HepG2 (cell line): Measurements from ENCODE around the gene GRK6. TPM values are rescaled to one million over a fixed set of nuclear protein-coding genes. Genes with fewer than 3 reads are reported as not detected.
A peak's percentile ranks its signal among the peaks of the same experiment; 100 is the strongest.

ENCODE experiments used
- CHD2 ChIP-seq: IDR thresholded peaks from 2 replicates; pipeline ENCODE4 v1.6.1; 2011; ENCODE audit warnings: low read depth, low read length, improper control_type of control experiment
- DR1 ChIP-seq: sonication (generic); formaldehyde crosslinking; IDR thresholded peaks from 2 replicates; pipeline ENCODE4 v1.8.0; 2021; ENCODE audit warnings: mild to moderate bottlenecking, missing genetic modification reagents, inconsistent platforms
- FOXC1 ChIP-seq: sonication (generic); formaldehyde crosslinking; IDR thresholded peaks from 2 replicates; pipeline ENCODE4 v1.8.0; 2022; ENCODE audit warnings: mild to moderate bottlenecking, missing genetic modification reagents, borderline replicate concordance
- NCOA5 ChIP-seq: sonication (generic); formaldehyde crosslinking; IDR thresholded peaks from 2 replicates; pipeline ENCODE4 v1.4.0; 2020; ENCODE audit warnings: missing genetic modification reagents
- SMAD3 ChIP-seq: sonication (generic); formaldehyde crosslinking; IDR thresholded peaks from 2 replicates; pipeline ENCODE4 v1.4.0; 2020; ENCODE audit warnings: missing genetic modification reagents
- ZBED4 ChIP-seq: sonication (generic); formaldehyde crosslinking; IDR thresholded peaks from 2 replicates; pipeline ENCODE4 v1.4.0; 2020; ENCODE audit warnings: missing genetic modification reagents, borderline replicate concordance
- ZNF17 ChIP-seq: sonication (generic); formaldehyde crosslinking; IDR thresholded peaks from 2 replicates; pipeline ENCODE4 v1.5.0; 2020; ENCODE audit warnings: mild to moderate bottlenecking, missing genetic modification reagents
- ZNF678 ChIP-seq: sonication (generic); formaldehyde crosslinking; IDR thresholded peaks from 2 replicates; pipeline ENCODE4 v1.4.0; 2020; ENCODE audit warnings: mild to moderate bottlenecking, missing genetic modification reagents
- ZNF772 ChIP-seq: sonication (generic); formaldehyde crosslinking; IDR thresholded peaks from 2 replicates; pipeline ENCODE4 v1.5.0; 2020; ENCODE audit warnings: mild to moderate bottlenecking, missing genetic modification reagents
- ZNF773 ChIP-seq: sonication (generic); formaldehyde crosslinking; IDR thresholded peaks from 2 replicates; pipeline ENCODE4 v1.4.0; 2020; ENCODE audit warnings: missing genetic modification reagents, borderline replicate concordance
- ZNF780A ChIP-seq: sonication (generic); formaldehyde crosslinking; IDR thresholded peaks from 2 replicates; pipeline ENCODE4 v1.8.0; 2022; ENCODE audit warnings: mild to moderate bottlenecking, missing genetic modification reagents, moderate library complexity
- polyA plus RNA-seq, 8 experiments: library from polyadenylated mRNA; depleted of rRNA in 3 of 8; stranded (reverse) in 7 of 8; unstranded in 1 of 8; fragments of >200 nt; fragmentation: Illumina TruSeq in 4 of 8; extraction: Trizol in 4 of 8; gene quantifications; 2 replicates each; pipeline versions ENCODE4 v1.2.1 to v1.2.3, GENCODE V29; 2011 to 2016; ENCODE audit warnings: low read depth in 4 of 8, missing spikeins in 1 of 8, mixed read lengths in 1 of 8; ENCODE audit not compliant: insufficient read depth in 1 of 8
- total RNA-seq, 5 experiments: library from RNA; depleted of rRNA; stranded (reverse); fragments of >200 nt; fragmentation: Illumina TruSeq; extraction: Trizol; gene quantifications; 2 replicates each; pipeline ENCODE4 v1.2.3, GENCODE V29; 2016; ENCODE audit warnings: low read depth in 1 of 5
- TF ChIP-seq, protein P1 (sequence below): sonication (generic); formaldehyde crosslinking; conservative IDR thresholded peaks from 2 replicates; pipeline ENCODE4 v1.5.0; 2020; ENCODE audit warnings: missing genetic modification reagents
- TF ChIP-seq, protein P2 (sequence below): sonication (generic); formaldehyde crosslinking; IDR thresholded peaks from 2 replicates; pipeline ENCODE4 v1.4.0; 2020; ENCODE audit warnings: low read depth, mild to moderate bottlenecking, missing genetic modification reagents
- TF ChIP-seq, protein P3 (sequence below): sonication (generic); formaldehyde crosslinking; IDR thresholded peaks from 2 replicates; pipeline ENCODE4 v1.4.0; 2020; ENCODE audit warnings: missing genetic modification reagents
- TF ChIP-seq, protein P4 (sequence below): sonication (generic); formaldehyde crosslinking; IDR thresholded peaks from 2 replicates; pipeline ENCODE4 v1.4.0; 2020; ENCODE audit warnings: mild to moderate bottlenecking, missing genetic modification reagents

Gene GRK6
- total and polyA plus RNA-seq, 2 of the 13 experiments (the other 11 are each of a cell fraction or from before 2014, with no cell fraction given): 13.2 to 19.9 TPM

- TF ChIP-seq FOXC1 (CRISPR knock-in tag) (peak; percentile 68; the same call in 1 of the 2 replicates), ZNF678 (CRISPR knock-in tag) (no peak), NCOA5 (CRISPR knock-in tag) (no peak), CHD2 (no peak), ZNF772 (CRISPR knock-in tag) (peak; percentile 66; the same call in 1 of the 2 replicates), ZBED4 (peak; percentile 72), ZNF773 (CRISPR knock-in tag) (0 out of 2 replicates have a peak, but pooled peaks have one; percentile 30), ZNF780A (CRISPR knock-in tag) (no peak), DR1 (CRISPR knock-in tag) (peak; percentile 92), SMAD3 (CRISPR knock-in tag) (peak; percentile 58; the same call in 1 of the 2 replicates), ZNF17 (CRISPR knock-in tag) (no peak)
- TF ChIP-seq, protein P1, sequence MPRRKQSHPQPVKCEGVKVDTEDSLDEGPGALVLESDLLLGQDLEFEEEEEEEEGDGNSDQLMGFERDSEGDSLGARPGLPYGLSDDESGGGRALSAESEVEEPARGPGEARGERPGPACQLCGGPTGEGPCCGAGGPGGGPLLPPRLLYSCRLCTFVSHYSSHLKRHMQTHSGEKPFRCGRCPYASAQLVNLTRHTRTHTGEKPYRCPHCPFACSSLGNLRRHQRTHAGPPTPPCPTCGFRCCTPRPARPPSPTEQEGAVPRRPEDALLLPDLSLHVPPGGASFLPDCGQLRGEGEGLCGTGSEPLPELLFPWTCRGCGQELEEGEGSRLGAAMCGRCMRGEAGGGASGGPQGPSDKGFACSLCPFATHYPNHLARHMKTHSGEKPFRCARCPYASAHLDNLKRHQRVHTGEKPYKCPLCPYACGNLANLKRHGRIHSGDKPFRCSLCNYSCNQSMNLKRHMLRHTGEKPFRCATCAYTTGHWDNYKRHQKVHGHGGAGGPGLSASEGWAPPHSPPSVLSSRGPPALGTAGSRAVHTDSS (CRISPR knock-in tag): no peak
- TF ChIP-seq, protein P2, sequence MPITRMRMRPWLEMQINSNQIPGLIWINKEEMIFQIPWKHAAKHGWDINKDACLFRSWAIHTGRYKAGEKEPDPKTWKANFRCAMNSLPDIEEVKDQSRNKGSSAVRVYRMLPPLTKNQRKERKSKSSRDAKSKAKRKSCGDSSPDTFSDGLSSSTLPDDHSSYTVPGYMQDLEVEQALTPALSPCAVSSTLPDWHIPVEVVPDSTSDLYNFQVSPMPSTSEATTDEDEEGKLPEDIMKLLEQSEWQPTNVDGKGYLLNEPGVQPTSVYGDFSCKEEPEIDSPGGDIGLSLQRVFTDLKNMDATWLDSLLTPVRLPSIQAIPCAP (CRISPR knock-in tag): no peak
- TF ChIP-seq, protein P3, sequence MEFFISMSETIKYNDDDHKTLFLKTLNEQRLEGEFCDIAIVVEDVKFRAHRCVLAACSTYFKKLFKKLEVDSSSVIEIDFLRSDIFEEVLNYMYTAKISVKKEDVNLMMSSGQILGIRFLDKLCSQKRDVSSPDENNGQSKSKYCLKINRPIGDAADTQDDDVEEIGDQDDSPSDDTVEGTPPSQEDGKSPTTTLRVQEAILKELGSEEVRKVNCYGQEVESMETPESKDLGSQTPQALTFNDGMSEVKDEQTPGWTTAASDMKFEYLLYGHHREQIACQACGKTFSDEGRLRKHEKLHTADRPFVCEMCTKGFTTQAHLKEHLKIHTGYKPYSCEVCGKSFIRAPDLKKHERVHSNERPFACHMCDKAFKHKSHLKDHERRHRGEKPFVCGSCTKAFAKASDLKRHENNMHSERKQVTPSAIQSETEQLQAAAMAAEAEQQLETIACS: no peak
- TF ChIP-seq, protein P4, sequence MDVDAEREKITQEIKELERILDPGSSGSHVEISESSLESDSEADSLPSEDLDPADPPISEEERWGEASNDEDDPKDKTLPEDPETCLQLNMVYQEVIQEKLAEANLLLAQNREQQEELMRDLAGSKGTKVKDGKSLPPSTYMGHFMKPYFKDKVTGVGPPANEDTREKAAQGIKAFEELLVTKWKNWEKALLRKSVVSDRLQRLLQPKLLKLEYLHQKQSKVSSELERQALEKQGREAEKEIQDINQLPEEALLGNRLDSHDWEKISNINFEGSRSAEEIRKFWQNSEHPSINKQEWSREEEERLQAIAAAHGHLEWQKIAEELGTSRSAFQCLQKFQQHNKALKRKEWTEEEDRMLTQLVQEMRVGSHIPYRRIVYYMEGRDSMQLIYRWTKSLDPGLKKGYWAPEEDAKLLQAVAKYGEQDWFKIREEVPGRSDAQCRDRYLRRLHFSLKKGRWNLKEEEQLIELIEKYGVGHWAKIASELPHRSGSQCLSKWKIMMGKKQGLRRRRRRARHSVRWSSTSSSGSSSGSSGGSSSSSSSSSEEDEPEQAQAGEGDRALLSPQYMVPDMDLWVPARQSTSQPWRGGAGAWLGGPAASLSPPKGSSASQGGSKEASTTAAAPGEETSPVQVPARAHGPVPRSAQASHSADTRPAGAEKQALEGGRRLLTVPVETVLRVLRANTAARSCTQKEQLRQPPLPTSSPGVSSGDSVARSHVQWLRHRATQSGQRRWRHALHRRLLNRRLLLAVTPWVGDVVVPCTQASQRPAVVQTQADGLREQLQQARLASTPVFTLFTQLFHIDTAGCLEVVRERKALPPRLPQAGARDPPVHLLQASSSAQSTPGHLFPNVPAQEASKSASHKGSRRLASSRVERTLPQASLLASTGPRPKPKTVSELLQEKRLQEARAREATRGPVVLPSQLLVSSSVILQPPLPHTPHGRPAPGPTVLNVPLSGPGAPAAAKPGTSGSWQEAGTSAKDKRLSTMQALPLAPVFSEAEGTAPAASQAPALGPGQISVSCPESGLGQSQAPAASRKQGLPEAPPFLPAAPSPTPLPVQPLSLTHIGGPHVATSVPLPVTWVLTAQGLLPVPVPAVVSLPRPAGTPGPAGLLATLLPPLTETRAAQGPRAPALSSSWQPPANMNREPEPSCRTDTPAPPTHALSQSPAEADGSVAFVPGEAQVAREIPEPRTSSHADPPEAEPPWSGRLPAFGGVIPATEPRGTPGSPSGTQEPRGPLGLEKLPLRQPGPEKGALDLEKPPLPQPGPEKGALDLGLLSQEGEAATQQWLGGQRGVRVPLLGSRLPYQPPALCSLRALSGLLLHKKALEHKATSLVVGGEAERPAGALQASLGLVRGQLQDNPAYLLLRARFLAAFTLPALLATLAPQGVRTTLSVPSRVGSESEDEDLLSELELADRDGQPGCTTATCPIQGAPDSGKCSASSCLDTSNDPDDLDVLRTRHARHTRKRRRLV (CRISPR knock-in tag): no peak
These were observed 47.3 kb upstream of the GRK6 start (continued) for GRCh38 chr5:177378884-177379883.
